Lung (tissue), 12 donors: ENCODE results near the gene DPYSL4. TPM values are rescaled to one million over a fixed set of nuclear protein-coding genes. Genes with fewer than 3 reads are reported as not detected.

ENCODE experiments used
- ATAC-seq: fragments of 200-7000 bp; cut with Tn5 transposase; one replicate; pipeline ENCODE4 v1.9.1; 2020; ENCODE audit warnings: moderate number of reproducible peaks; ENCODE audit not compliant: insufficient read depth, low FRiP score
- DNase-seq, 3 donors: peaks; one replicate each; pipeline ENCODE4 v3.0.0-alpha.2; 2013 to 2017
- H3K27ac ChIP-seq, 2 donors: one replicate each; pipeline ENCODE4 v1.5.1; 2013; ENCODE audit warnings: mild to moderate bottlenecking in 2 of 2, moderate library complexity in 2 of 2, control low read depth in 1 of 2, inconsistent platforms in 1 of 2, low read depth in 1 of 2, low read length in 1 of 2
- H3K27me3 ChIP-seq, 3 donors: one replicate each; pipeline ENCODE4 v1.5.1; 2013; ENCODE audit warnings: low read length in 2 of 3; ENCODE audit not compliant: control insufficient read depth in 3 of 3, insufficient read depth in 3 of 3
- H3K36me3 ChIP-seq, 4 donors: one replicate each; pipeline ENCODE4 v1.5.1; 2013; ENCODE audit warnings: low read length in 4 of 4, mild to moderate bottlenecking in 1 of 4, moderate library complexity in 1 of 4; ENCODE audit not compliant: control insufficient read depth in 4 of 4, insufficient read depth in 4 of 4
- H3K4me1 ChIP-seq, 5 donors: one replicate each; pipeline ENCODE4 v1.5.1; 2013; ENCODE audit warnings: low read length in 5 of 5, mild to moderate bottlenecking in 2 of 5, moderate library complexity in 1 of 5; ENCODE audit not compliant: control insufficient read depth in 5 of 5, insufficient read depth in 5 of 5
- H3K4me3 ChIP-seq: one replicate; pipeline ENCODE4 v1.5.1; 2013; ENCODE audit warnings: mild to moderate bottlenecking, control low read depth, moderate library complexity
- H3K9ac ChIP-seq, 2 donors: one replicate each; pipeline ENCODE4 v1.5.1; 2013; ENCODE audit warnings: low read length in 2 of 2, control low read depth in 1 of 2; ENCODE audit not compliant: insufficient read depth in 1 of 2
- H3K9me3 ChIP-seq, 4 donors: one replicate each; pipeline ENCODE4 v1.5.1; 2013; ENCODE audit warnings: low read length in 3 of 4, mild to moderate bottlenecking in 1 of 4, moderate library complexity in 1 of 4; ENCODE audit not compliant: control insufficient read depth in 4 of 4, insufficient read depth in 3 of 4
- CTCF ChIP-seq: IDR thresholded peaks from 2 replicates; pipeline ENCODE4 v1.5.1; 2012; ENCODE audit warnings: mild to moderate bottlenecking; ENCODE audit errors: control extremely low read depth, extremely low read depth
- WGBS, 2 donors: extraction: QIAGEN DNeasy Blood & Tissue Kit; methylation state at CpG; one replicate each; pipeline ENCODE4 v1.1.7; 2013; 5-methylcytosine and 5-hydroxymethylcytosine counted together
- polyA plus RNA-seq, 2 donors: library from polyadenylated mRNA; stranded (reverse); fragments of 200-250 nt; gene quantifications; one replicate each; pipeline ENCODE4 v1.2.1, GENCODE V29; 2013
- total RNA-seq, 2 donors: library from RNA; depleted of rRNA in 1 of 2; stranded (reverse); fragments of >200 nt in 1 of 2; gene quantifications; one replicate each; pipeline ENCODE4 v1.2.1, GENCODE V29; 2014 to 2021
- donor health status: control.
- donor health status: control.
- donor health status: Bipolar disorder and iron deficiency.
- donor health status: healthy.
- donor health status: DM: yes; HTN: yes; CAD: no.

Gene DPYSL4
- total and polyA plus RNA-seq, 4 donors: 0.33 to 1.5 (median 1.3) TPM

DNA sequence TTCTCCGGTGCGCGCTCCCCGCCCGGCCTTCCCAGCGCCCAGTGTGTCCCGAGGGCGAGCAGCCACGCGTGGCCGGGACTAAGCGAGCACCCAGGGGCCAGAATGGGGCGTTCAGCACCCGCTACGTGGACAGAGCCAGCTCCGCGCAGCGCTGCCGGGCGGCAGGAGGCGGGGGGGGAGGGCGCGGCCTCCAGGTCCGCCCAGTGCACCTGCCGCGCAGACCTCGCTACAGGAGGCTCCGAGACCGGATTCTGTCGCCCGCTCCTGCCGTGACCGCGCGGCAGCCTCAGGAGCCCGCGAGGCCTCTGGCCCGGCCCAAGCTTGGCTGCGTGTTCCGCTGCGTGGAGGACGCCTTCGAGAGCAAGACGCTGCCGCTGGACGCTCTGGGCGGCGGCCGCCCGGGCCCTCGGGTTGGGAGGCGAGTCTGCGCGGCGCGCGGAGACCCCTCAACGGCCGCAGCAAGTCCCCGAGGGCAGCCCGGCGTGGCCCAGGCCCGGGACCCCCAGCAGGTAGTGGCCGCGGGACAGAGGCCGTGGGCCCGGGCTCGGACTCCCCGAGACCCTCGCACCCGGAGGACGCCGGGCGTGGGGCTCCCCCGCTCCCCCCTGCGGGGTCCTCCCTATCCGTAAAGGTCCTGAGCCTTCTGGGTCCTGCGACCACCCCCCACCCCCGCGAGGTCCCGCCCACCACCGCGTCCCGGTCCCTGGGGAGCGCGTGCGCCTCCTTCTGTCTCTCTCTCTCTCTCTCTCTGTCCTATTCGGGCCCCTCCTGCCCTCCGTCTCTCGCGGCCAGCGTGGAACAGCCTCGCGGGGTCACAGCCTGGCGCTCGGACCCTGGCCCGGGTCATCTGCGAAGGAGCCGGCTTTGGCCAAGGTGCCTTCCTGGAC lies 904 bp upstream of the DPYSL4 start:
- TF ChIP-seq CTCF: no peak

DNA sequence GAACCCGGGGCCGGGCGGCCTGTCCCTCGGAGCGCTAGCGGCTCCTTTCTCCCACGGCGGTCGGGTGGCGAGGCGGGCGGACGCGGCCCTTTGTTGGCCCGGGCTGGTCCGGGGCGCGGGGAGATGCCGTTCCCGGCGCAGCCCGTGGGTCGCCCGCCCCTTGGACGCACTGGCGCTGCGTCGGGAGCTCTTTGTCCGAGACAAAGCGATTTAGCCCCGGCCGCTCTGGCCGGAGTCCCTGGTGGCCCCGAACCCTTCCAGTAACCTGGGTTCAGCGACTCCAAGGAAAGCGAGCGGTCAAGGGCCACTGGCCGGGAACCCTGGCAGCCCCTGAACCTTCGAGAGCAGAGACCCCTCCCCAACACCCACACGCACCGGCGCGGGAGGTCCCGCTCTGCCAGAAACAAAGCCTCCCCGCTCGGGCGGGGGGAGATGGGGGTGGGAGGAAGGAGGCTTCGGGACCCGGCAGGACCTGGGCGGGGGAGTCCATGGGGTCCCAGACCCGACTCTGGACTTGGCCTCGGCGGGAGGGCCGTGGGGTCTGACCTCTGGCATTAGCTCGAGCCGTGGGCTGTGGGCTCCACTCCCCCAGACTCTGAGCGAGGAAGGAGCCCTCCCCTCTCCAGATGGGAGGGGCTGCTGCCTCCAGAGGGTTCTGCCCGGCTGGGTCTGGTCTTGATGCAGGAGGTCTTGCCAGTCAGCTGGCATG lies 836 bp downstream of the DPYSL4 start:
- peak; percentile 24 to 37 (median 32) for DNase-seq
- H3K4me1 ChIP-seq: peaks cover 0 to 14% (median 9%) of the 10 kb centered on the region in 5 donors
- H3K36me3 ChIP-seq: peaks cover 0 to 3% (median 0%) of the 10 kb centered on the region in 4 donors
- no peak overlapping the region for H3K27ac ChIP-seq
- H3K9ac ChIP-seq: no peak overlapping the region
- no peak overlapping the region for H3K4me3 ChIP-seq
- no peak for ATAC-seq
- 2 to 3% methylated on average over 47 to 58 of the region's 58 CpGs for WGBS, 2 donors
- H3K27me3 ChIP-seq: peaks cover 7 to 49% (median 22%) of the 10 kb centered on the region in 3 donors
- peaks cover 0 to 5% (median 0%) of the 10 kb centered on the region in 4 donors for H3K9me3 ChIP-seq
- TF ChIP-seq CTCF: no peak

More for the DNA sequence above, 904 bp upstream of the DPYSL4 start:
- Histone ChIP-seq H3K9ac (no peak overlapping the region), H3K9me3 (peaks cover 0 to 7% (median 0%) of the 10 kb centered on the region in 4 donors), H3K27ac (no peak overlapping the region), H3K4me1 (peaks cover 0 to 14% (median 5%) of the 10 kb centered on the region in 5 donors), H3K36me3 (peaks cover 0 to 3% (median 0%) of the 10 kb centered on the region in 4 donors), H3K4me3 (no peak overlapping the region), H3K27me3 (peaks cover 11 to 55% (median 28%) of the 10 kb centered on the region in 3 donors)
- ATAC-seq: peak; percentile 30
- DNase-seq: peak; percentile 40 to 61 (median 53)
- WGBS, 2 donors: 4% methylated on average over 70 to 99 of the region's 99 CpGs

DNA sequence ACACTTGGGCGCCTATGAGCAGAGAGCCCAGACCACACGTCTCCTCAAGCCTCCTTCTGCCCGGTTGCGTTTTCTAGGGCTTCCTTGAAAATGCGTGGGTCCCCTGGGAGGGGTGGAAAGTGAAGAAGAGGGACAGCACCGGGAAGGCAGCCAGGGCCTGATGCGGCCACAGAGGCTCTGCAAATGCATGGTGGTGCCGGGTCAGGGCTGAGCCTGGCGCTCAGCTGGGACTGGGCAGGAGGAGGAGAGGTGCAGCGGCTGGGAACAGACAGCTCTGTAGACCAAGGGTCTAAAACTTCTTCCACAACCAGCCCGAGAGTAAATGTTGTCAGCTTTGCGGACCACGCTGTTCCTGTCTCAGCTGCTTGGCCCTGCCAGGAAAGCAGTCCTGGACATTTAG lies 1.6 kb downstream of the DPYSL4 start:
- H3K27ac ChIP-seq: no peak overlapping the region
- no peak for TF ChIP-seq CTCF
- H3K36me3 ChIP-seq: peaks cover 0 to 3% (median 0%) of the 10 kb centered on the region in 4 donors
- peaks cover 0 to 14% (median 11%) of the 10 kb centered on the region in 5 donors for H3K4me1 ChIP-seq
- H3K4me3 ChIP-seq: no peak overlapping the region
- peaks cover 0 to 5% (median 0%) of the 10 kb centered on the region in 4 donors for H3K9me3 ChIP-seq
- WGBS, 2 donors: 46 to 65% methylated on average over 13 of the region's 13 CpGs
- no peak for ATAC-seq
- no peak overlapping the region for H3K9ac ChIP-seq
- DNase-seq: no peak
- H3K27me3 ChIP-seq: peaks cover 7 to 41% (median 16%) of the 10 kb centered on the region in 3 donors
